CD8-positive, alpha-beta memory T cell (primary cell): ENCODE measurements around the gene PKN3. TPM values are rescaled to one million over a fixed set of nuclear protein-coding genes. Genes with fewer than 3 reads are reported as not detected.
"Not testable (repeated sequence)": the region's sequence is repeated elsewhere in the genome, so short reads cannot be mapped to it uniquely, and the experiment has no call there.

Experiments used
- CTCF ChIA-PET: fragments of 350-600 bp; sonication (Branson Sonifier 250); formaldehyde crosslinking; loops from one replicate; lab custom pipeline; 2021; ENCODE audit warnings: antibody characterized with exemption; lab: Charles Lee
- POLR2A ChIA-PET: fragments of 350-600 bp; sonication (Branson Sonifier 250); formaldehyde crosslinking; loops from one replicate; lab custom pipeline; 2021; ENCODE audit warnings: antibody characterized with exemption; lab: Charles Lee
- DNase-seq, 5 donors: peaks; one replicate each; pipeline versions ENCODE4 v3.0.0 to v3.0.0-alpha.2; 2020 to 2022; ENCODE audit warnings: mixed read lengths in 1 of 5
- H3K27ac ChIP-seq: one replicate; pipeline ENCODE4 v1.7.0; 2013; ENCODE audit warnings: low read depth, mild to moderate bottlenecking, low read length, moderate library complexity
- H3K27me3 ChIP-seq: 2 replicates; pipeline ENCODE4 v1.7.0; 2013; ENCODE audit warnings: low read length, mild to moderate bottlenecking; ENCODE audit not compliant: insufficient read depth, poor library complexity, severe bottlenecking
- H3K36me3 ChIP-seq: 2 replicates; pipeline ENCODE4 v1.7.0; 2013; ENCODE audit warnings: mild to moderate bottlenecking, low read length, moderate library complexity; ENCODE audit not compliant: insufficient read depth
- H3K4me1 ChIP-seq: 2 replicates; pipeline ENCODE4 v1.7.0; 2013; ENCODE audit warnings: mild to moderate bottlenecking, low read length, moderate library complexity; ENCODE audit not compliant: insufficient read depth
- H3K4me3 ChIP-seq: 2 replicates; pipeline ENCODE4 v1.7.0; 2013; ENCODE audit warnings: mild to moderate bottlenecking, low read length
- H3K9me3 ChIP-seq: 2 replicates; pipeline ENCODE4 v1.7.0; 2013; ENCODE audit warnings: mild to moderate bottlenecking, low read length
- H3K27ac Mint-ChIP-seq, 8 donors: one replicate each; pipeline ENCODE4 v1.8.0; 2020 to 2021; ENCODE audit warnings: mixed read lengths in 8 of 8, mild to moderate bottlenecking in 6 of 8, inconsistent platforms in 3 of 8, moderate library complexity in 3 of 8
- H3K27me3 Mint-ChIP-seq, 2 donors: one replicate each; pipeline ENCODE4 v1.8.0; 2020 to 2021; ENCODE audit warnings: mixed read lengths in 2 of 2, mild to moderate bottlenecking in 1 of 2, moderate library complexity in 1 of 2
- H3K36me3 Mint-ChIP-seq, 3 donors: one replicate each; pipeline ENCODE4 v1.8.0; 2020 to 2021; ENCODE audit warnings: mixed read lengths in 3 of 3, inconsistent platforms in 1 of 3, mild to moderate bottlenecking in 1 of 3
- H3K4me1 Mint-ChIP-seq, 3 donors: one replicate each; pipeline ENCODE4 v1.8.0; 2020 to 2021; ENCODE audit warnings: mixed read lengths in 3 of 3, inconsistent platforms in 1 of 3, mild to moderate bottlenecking in 1 of 3
- H3K4me3 Mint-ChIP-seq, 7 donors: one replicate each; pipeline ENCODE4 v1.8.0; 2020 to 2021; ENCODE audit warnings: mixed read lengths in 7 of 7, mild to moderate bottlenecking in 6 of 7, moderate library complexity in 4 of 7, inconsistent platforms in 2 of 7
- H3K9me3 Mint-ChIP-seq, 5 donors: one replicate each; pipeline ENCODE4 v1.8.0; 2020 to 2022; ENCODE audit warnings: mixed read lengths in 5 of 5, mild to moderate bottlenecking in 3 of 5, moderate library complexity in 2 of 5, inconsistent platforms in 1 of 5
- polyA plus RNA-seq: library from polyadenylated mRNA; unstranded; fragments of 300-500 nt; fragmentation: Illumina TruSeq; gene quantifications from one replicate; pipeline ENCODE4 v1.2.3, GENCODE V29; 2021
- total RNA-seq, 2 experiments: library from RNA; stranded (reverse); gene quantifications; one replicate each; pipeline ENCODE4 v1.2.3, GENCODE V29; 2021

Gene PKN3
- total and polyA plus RNA-seq, 3 experiments from 2014 or later: 1.4 to 7.9 (median 7.5) TPM

DNA sequence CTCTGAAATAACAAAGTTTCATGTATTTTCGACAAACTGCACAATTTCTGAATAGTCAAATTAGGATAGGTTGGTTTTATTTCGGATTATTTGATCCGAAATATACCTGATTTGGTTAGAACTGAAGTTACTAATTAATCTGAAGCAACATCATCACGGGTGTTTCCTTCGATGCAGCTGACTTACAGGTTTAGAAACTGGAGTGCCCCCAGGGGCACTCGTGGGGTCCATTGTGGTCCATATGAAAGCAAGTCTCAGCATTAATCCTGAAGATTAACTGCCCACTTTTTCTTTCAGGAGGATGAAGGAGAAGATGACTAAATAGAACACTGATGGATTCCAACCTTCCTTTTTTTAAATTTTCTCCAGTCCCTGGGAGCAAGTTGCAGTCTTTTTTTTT lies 8.0 kb upstream of the PKN3 start:
- Histone ChIP-seq H3K9me3 (no peaks in the 10 kb centered on the region), H3K36me3 (peaks cover 40% of the 10 kb centered on the region), H3K27ac (no peak overlapping the region), H3K4me1 (peaks cover 11% of the 10 kb centered on the region), H3K27me3 (no peaks in the 10 kb centered on the region), H3K4me3 (no peak overlapping the region)
- Mint-ChIP-seq H3K4me3 (peak overlapping the region in 1 of 7 donors; percentile 8), H3K36me3 (peaks cover 11 to 62% (median 14%) of the 10 kb centered on the region in 3 donors), H3K9me3 (no peaks in the 10 kb centered on the region), H3K27ac (peak overlapping the region in 2 of 8 donors; percentile 41 to 68), H3K27me3 (no peaks in the 10 kb centered on the region), H3K4me1 (peaks cover 20 to 30% (median 25%) of the 10 kb centered on the region in 3 donors)
- ChIA-PET CTCF (interaction anchor here (4.4 kb wide), 1 partner anchor 8 kb away, joined by 22 read pairs; the partner anchor contains the start of gene PKN3), POLR2A (no interaction called here)
- no peak for DNase-seq

DNA sequence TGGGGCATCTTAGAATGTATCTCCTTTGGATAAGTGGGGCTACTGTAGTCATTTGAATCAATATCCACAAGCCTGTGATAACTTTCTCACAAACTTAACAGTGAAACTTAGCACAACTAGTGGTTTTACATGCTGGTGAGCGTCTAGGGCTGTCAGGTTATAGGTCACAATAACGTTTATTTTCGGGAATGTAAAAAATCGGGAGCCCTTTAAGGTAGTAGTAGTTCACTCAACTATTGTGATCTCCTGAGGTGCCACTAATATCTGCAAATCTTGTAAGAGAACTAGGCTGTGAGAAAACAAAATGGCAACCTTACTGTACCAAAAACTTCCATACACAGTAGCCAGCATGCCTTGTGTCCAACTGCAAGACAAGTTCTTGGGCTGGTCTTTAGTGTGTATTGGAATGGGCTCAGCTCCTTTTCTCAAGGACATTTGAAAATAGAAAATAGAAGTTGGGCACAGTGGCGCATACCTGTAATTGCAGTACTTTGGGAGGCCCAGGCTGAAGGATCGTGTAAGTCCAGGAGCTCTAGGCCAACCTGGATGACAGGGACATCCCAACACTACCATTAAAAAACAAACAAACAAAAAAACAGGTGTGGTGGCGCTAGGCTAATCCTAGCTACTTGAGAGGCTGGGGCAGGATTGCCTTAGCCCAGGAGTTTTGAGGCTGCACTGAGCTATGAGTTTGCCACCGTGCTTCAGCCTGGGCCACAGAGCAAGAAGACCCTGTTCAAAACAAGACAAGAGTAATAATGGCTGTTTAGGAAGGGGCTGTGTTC lies 5.2 kb upstream of the PKN3 start:
- H3K27me3 ChIP-seq: no peaks in the 10 kb centered on the region
- DNase-seq: no peak
- H3K9me3 ChIP-seq: no peaks in the 10 kb centered on the region
- POLR2A ChIA-PET: no interaction called here
- Mint-ChIP-seq H3K4me3 (no peak overlapping the region), H3K27ac (peak overlapping the region in 2 of 8 donors; percentile 48 to 64), H3K36me3 (peaks cover 3 to 46% (median 8%) of the 10 kb centered on the region in 3 donors), H3K4me1 (peaks cover 10 to 20% (median 17%) of the 10 kb centered on the region in 3 donors), H3K9me3 (no peaks in the 10 kb centered on the region), H3K27me3 (no peaks in the 10 kb centered on the region)
- H3K27ac ChIP-seq: no peak overlapping the region
- CTCF ChIA-PET: interaction anchor here (1.0 kb wide), 1 partner anchor 121 kb away, joined by 6 read pairs; the partner anchor contains the start of gene ENDOG
- H3K4me3 ChIP-seq: no peak overlapping the region
- peaks cover 29% of the 10 kb centered on the region for H3K36me3 ChIP-seq
- H3K4me1 ChIP-seq: peaks cover 6% of the 10 kb centered on the region

DNA sequence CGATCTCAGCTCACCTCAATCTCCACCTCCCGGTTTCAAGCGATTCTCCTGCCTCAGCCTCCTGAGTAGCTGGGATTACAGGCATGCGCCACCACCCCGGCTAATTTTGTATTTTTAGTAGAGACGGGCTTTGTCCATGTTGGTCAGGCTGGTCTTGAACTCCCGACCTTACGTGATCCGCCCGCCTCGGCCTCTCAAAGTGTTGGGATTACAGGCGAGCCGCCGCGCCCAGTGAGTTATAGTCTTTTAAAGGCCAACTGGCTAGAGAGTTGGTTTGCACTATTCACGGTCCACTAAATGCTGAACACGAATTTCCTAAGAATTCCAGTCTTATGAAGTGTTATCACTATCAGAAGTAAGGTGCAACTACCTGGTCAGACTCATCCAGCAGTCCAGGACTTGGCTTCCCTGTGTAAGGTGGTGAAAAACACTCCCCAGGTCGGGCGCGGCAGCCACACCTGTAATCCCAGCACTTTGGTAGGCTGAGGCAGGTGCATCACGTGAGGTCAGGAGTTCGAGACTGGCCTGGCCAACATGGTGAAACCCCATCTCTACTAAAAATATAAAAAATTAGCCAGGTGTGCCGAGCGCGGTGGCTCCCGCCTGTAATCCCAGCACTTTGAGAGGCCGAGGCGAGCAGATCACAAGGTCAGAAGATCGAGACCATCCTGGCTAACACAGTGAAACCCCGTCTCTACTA lies 3.1 kb upstream of the PKN3 start:
- H3K27ac ChIP-seq, H3K4me1 ChIP-seq, H3K9me3 Mint-ChIP-seq, H3K27me3 ChIP-seq, H3K36me3 ChIP-seq, CTCF ChIA-PET, H3K9me3 ChIP-seq, H3K27ac Mint-ChIP-seq, H3K4me3 ChIP-seq, POLR2A ChIA-PET, H3K27me3 Mint-ChIP-seq: not testable (repeated sequence)
- peaks cover 7 to 17% (median 9%) of the 10 kb centered on the region in 3 donors for H3K4me1 Mint-ChIP-seq
- peaks cover 0 to 27% (median 0%) of the 10 kb centered on the region in 3 donors for H3K36me3 Mint-ChIP-seq
- DNase-seq: peak in 1 of 5 donors; percentile 43
- peak overlapping the region in 1 of 7 donors; percentile 36 for H3K4me3 Mint-ChIP-seq

DNA sequence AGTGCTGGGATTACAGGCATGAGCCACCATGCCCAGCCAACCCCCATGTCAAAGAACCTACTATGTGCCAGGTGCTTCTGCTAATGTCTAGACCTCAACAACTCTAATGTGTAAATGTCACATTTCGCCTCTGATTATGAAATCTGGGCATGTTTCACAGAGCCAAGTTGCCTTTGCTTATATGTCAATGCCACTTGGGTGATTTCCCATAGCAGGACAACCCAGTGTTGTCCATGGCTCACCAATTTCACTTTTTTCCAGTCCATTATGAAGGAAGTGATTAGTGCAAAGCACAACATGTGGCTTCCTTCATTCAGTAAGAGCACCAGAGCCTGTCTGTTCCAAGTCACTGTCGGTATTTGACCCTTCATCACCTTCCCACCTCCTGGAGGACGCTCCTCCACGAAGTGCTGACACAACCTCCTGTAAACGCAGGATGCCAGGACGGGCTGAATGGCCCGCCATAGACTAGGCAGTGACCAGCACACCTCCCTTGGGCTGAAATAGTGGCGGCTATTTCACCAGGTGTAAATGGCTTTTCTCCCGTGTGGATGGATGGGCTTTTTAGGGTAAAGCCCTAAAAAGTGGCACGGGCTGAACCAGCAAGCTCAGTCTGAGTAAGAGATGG lies 962 bp upstream of the PKN3 start:
- Mint-ChIP-seq H3K27me3 (peaks cover 0 to 1% of the 10 kb centered on the region in 2 donors), H3K4me1 (peaks cover 7 to 17% (median 9%) of the 10 kb centered on the region in 3 donors), H3K9me3 (no peaks in the 10 kb centered on the region), H3K36me3 (peaks cover 0 to 8% (median 0%) of the 10 kb centered on the region in 3 donors), H3K4me3 (peak overlapping the region in 6 of 7 donors; percentile 16 to 92 (median 60)), H3K27ac (peak overlapping the region in 5 of 8 donors; percentile 46 to 74 (median 68))
- ChIA-PET POLR2A (interaction anchor here (0.6 to 0.9 kb wide), 2 partner anchors 12 to 78 kb away, joined by 3 to 6 read pairs; partner anchors contain the start of gene SET), CTCF (interaction anchor here (0.9 to 1.6 kb wide), 6 partner anchors 9 to 70 kb away, joined by 3 to 22 read pairs (median 4); partner anchors contain the start of gene ZDHHC12)
- peak in 1 of 5 donors; percentile 12 for DNase-seq
- no peaks in the 10 kb centered on the region for H3K36me3 ChIP-seq
- H3K4me3 ChIP-seq: no peak overlapping the region
- no peak overlapping the region for H3K27ac ChIP-seq
- H3K9me3 ChIP-seq: no peaks in the 10 kb centered on the region
- H3K27me3 ChIP-seq: no peaks in the 10 kb centered on the region
- peaks cover 7% of the 10 kb centered on the region for H3K4me1 ChIP-seq

DNA sequence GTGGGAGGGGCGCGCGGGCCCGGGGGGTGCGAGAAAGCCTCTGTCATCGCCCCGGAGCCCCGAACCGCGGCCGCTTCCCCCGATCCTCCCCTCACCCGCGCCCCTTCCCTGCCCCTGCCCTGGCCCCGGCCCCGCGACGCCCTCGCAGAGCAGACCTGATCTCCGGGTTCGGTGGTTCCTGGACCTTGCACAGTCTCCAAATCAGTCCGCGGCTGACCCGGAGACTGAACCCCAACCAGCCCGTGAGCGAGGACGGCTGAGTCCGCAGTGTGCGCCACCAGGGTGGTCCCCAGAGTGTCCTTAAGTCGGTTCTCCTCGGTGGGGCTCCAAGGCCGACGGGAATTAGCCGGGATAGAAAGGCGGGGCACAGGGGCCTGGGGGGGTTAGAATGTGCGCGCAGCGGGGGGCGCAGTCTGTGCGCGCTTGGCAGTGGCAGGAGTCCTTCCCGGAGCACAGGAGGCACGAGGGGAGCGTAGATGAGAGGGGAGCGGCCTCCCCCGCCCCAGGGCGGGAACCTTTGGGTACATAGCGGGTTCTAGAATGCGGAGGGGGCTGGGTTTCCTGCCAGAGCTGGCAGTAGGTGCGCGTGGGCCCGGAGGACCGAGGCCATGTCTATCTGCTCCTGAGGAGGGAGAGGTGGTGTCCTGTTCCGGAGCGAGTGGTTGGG lies 779 bp downstream of the PKN3 start:
- Histone ChIP-seq H3K9me3 (no peaks in the 10 kb centered on the region), H3K4me1 (peaks cover 7% of the 10 kb centered on the region), H3K36me3 (no peaks in the 10 kb centered on the region), H3K4me3 (peak overlapping the region; percentile 53), H3K27me3 (no peaks in the 10 kb centered on the region), H3K27ac (peak overlapping the region; percentile 57)
- H3K36me3 Mint-ChIP-seq: peaks cover 0 to 1% (median 0%) of the 10 kb centered on the region in 3 donors
- CTCF ChIA-PET: interaction anchor here (1.1 kb wide), 1 partner anchor 29 kb away, joined by 3 read pairs; no protein-coding TSS in a partner anchor
- POLR2A ChIA-PET: interaction anchor here (0.6 kb wide), 1 partner anchor 15 kb away, joined by 3 read pairs; no protein-coding TSS in a partner anchor
- H3K27me3 Mint-ChIP-seq: peaks cover 0 to 1% of the 10 kb centered on the region in 2 donors
- peaks cover 7 to 17% (median 9%) of the 10 kb centered on the region in 3 donors for H3K4me1 Mint-ChIP-seq
- peak overlapping the region; percentile 73 to 92 (median 80) for H3K4me3 Mint-ChIP-seq
- DNase-seq: peak in 1 of 5 donors; percentile 56
- H3K9me3 Mint-ChIP-seq: no peaks in the 10 kb centered on the region
- H3K27ac Mint-ChIP-seq: peak overlapping the region in 5 of 8 donors; percentile 15 to 70 (median 43)

DNA sequence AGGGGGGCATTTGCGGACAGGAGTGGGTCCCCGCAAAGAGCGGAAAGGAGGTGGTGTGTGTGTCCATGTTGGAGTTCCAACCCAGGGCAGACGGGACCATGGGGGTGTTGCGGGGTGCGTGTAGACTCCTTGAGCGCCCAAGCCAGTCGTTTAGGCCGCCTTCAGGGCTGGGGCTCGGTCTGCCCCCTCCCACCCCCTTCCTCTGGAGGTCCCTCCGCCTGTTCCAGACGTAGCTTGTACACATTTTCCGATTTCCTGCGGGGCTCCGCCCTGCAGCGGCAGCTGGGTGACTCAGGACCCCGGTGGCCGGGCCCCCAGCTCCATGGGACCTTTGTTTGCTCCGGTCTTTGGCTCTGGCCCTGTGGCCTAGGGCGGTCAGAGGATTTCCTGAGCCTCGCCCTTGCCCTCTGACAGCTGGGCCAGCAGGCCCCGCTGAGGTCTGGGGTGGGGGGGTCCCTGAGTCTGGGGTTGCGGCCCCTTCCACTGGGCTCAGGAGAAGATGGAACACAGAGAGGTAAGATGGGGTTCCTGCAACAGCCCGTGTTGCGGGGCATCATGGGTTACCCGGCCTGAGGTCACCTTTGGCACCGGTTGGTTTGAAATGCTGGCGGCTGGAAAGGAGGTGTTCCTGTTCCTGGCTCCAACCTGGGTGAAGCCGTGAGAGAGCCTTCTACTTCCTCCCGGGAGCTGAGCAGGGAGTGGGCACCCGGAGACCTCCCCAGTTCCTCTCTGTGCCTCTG lies 1.5 kb downstream of the PKN3 start:
- POLR2A ChIA-PET: interaction anchor here (0.6 kb wide), 1 partner anchor 14 kb away, joined by 3 read pairs; no protein-coding TSS in a partner anchor

More for the DNA sequence above, 1.5 kb downstream of the PKN3 start:
- no peaks in the 10 kb centered on the region for H3K9me3 ChIP-seq
- H3K4me3 ChIP-seq: peak overlapping the region; percentile 53
- Mint-ChIP-seq H3K4me3 (peak overlapping the region; percentile 73 to 92 (median 80)), H3K4me1 (peaks cover 7 to 17% (median 9%) of the 10 kb centered on the region in 3 donors), H3K27ac (peak overlapping the region in 6 of 8 donors; percentile 10 to 83 (median 56)), H3K9me3 (no peaks in the 10 kb centered on the region), H3K27me3 (peaks cover 0 to 1% of the 10 kb centered on the region in 2 donors), H3K36me3 (peaks cover 0 to 1% (median 0%) of the 10 kb centered on the region in 3 donors)
- no peaks in the 10 kb centered on the region for H3K27me3 ChIP-seq
- H3K27ac ChIP-seq: peak overlapping the region; percentile 57
- H3K36me3 ChIP-seq: no peaks in the 10 kb centered on the region
- DNase-seq: peak in 1 of 5 donors; percentile 49
- peaks cover 7% of the 10 kb centered on the region for H3K4me1 ChIP-seq
- CTCF ChIA-PET: interaction anchor here (1.1 kb wide), 1 partner anchor 30 kb away, joined by 3 read pairs; no protein-coding TSS in a partner anchor
